PC-3 (cell line): ENCODE results near the gene KIAA1328. TPM values are rescaled to one million over a fixed set of nuclear protein-coding genes. Genes with fewer than 3 reads are reported as not detected.
A peak's percentile ranks its signal among the peaks of the same experiment; 100 is the strongest.

ENCODE experiments used
- ATAC-seq: fragments of 200-7000 bp; cut with Tn5 transposase; 2 replicates; pipeline ENCODE4 v1.9.1; 2020; ENCODE audit warnings: mild to moderate bottlenecking, moderate library complexity
- BruUV-seq: library from RNA; stranded (reverse); fragments of 400-500 nt; replicated peaks from 2 replicates; lab custom pipeline; 2021; lab: Mats Ljungman, UMichigan
- CTCF ChIA-PET: fragments of 300-600 bp; sonication (Branson Sonifier 250); formaldehyde crosslinking; loops from one replicate; lab custom pipeline; 2022; ENCODE audit warnings: antibody characterized with exemption; lab: Charles Lee
- POLR2A ChIA-PET: fragments of 300-600 bp; sonication (Branson Sonifier 250); formaldehyde crosslinking; loops from one replicate; lab custom pipeline; 2022; ENCODE audit warnings: antibody characterized with exemption; ENCODE audit not compliant: unreplicated experiment; lab: Charles Lee
- DNase-seq: peaks from one replicate; pipeline ENCODE4 v3.0.0-alpha.2; 2015
- H2AFZ ChIP-seq: fragments of 300-600 bp; sonication (generic); 2 replicates; pipeline ENCODE4 v1.6.0; 2016; ENCODE audit warnings: antibody characterized with exemption, low read length
- H3F3A ChIP-seq: fragments of 300-600 bp; sonication (generic); one replicate; pipeline ENCODE4 v1.6.0; 2017; ENCODE audit warnings: antibody characterized with exemption, low read length, control low read depth, mild to moderate bottlenecking; ENCODE audit not compliant: unreplicated experiment
- H3K27ac ChIP-seq: fragments of 300-600 bp; sonication (generic); 2 replicates; pipeline ENCODE4 v1.5.1; 2016; ENCODE audit warnings: mild to moderate bottlenecking, low read length
- H3K27me3 ChIP-seq: fragments of 300-600 bp; sonication (generic); 2 replicates; pipeline ENCODE4 v1.6.1; 2016; ENCODE audit warnings: low read length, mixed read lengths
- H3K36me3 ChIP-seq: fragments of 300-600 bp; sonication (generic); 2 replicates; pipeline ENCODE4 v1.6.1; 2016; ENCODE audit warnings: low read depth, mixed run types, low read length, mixed read lengths
- H3K4me1 ChIP-seq: fragments of 300-600 bp; sonication (generic); 2 replicates; pipeline ENCODE4 v1.5.1; 2016; ENCODE audit warnings: low read length; ENCODE audit not compliant: insufficient read depth
- H3K4me2 ChIP-seq: fragments of 300-600 bp; sonication (generic); 2 replicates; pipeline ENCODE4 v1.6.0; 2016; ENCODE audit warnings: low read length
- H3K4me3 ChIP-seq: fragments of 300-600 bp; sonication (generic); 2 replicates; pipeline ENCODE4 v1.5.1; 2016; ENCODE audit warnings: mild to moderate bottlenecking, low read length, mixed read lengths
- H3K79me2 ChIP-seq: fragments of 300-600 bp; sonication (generic); 2 replicates; pipeline ENCODE4 v1.6.1; 2017; ENCODE audit warnings: low read length, mixed read lengths
- H3K9ac ChIP-seq: fragments of 300-600 bp; sonication (generic); 2 replicates; pipeline ENCODE4 v1.6.0; 2016; ENCODE audit warnings: mild to moderate bottlenecking, low read length
- H3K9me2 ChIP-seq: fragments of 300-600 bp; sonication (generic); replicated peaks from 2 replicates; pipeline ENCODE4 v1.6.1; 2016; ENCODE audit warnings: mixed run types, low read length, mixed read lengths
- H3K9me3 ChIP-seq: fragments of 300-600 bp; sonication (generic); 2 replicates; pipeline ENCODE4 v1.6.1; 2016; ENCODE audit warnings: low read length, mixed read lengths
- H4K20me1 ChIP-seq: fragments of 300-600 bp; sonication (generic); 2 replicates; pipeline ENCODE4 v1.6.1; 2016; ENCODE audit warnings: low read length, mixed read lengths
- CTCF ChIP-seq: fragments of 300-600 bp; sonication (generic); conservative IDR thresholded peaks from 2 replicates; pipeline ENCODE4 v1.5.1; 2017; ENCODE audit warnings: antibody characterized with exemption, low read depth, mild to moderate bottlenecking, low read length
- EZH2 ChIP-seq: fragments of 300-600 bp; sonication (generic); IDR thresholded peaks from one replicate; pipeline ENCODE4 v1.6.1; 2017; ENCODE audit warnings: antibody characterized with exemption, mild to moderate bottlenecking, low read length; ENCODE audit not compliant: unreplicated experiment
- EZH2phosphoT487 ChIP-seq: fragments of 300-600 bp; sonication (generic); IDR thresholded peaks from 2 replicates; pipeline ENCODE4 v1.6.1; 2018; ENCODE audit warnings: mild to moderate bottlenecking, antibody characterized with exemption, low read length, borderline replicate concordance
- intact Hi-C: fragments of 100-400 bp; cut with micrococcal nuclease; formaldehyde crosslinking; loops from 2 replicates; pipeline ENCODE4 v1.9.0; 2023
- total RNA-seq: library from RNA; depleted of rRNA; stranded (reverse); fragments of >200 nt; gene quantifications from 2 replicates; pipeline ENCODE4 v1.2.3, GENCODE V29; 2014

The KIAA1328 gene
- total RNA-seq, 1 experiment from 2014 or later, result 4.4 TPM

- Histone ChIP-seq H3K27ac (no peak overlapping the region), H3K27me3 (no peaks in the 10 kb centered on the region), H4K20me1 (no peaks in the 10 kb centered on the region), H3K4me1 (no peaks in the 10 kb centered on the region), H3K79me2 (no peaks in the 10 kb centered on the region), H3K4me3 (no peak overlapping the region), H3K36me3 (no peaks in the 10 kb centered on the region), H3K9me2 (no peaks in the 10 kb centered on the region), H3K9me3 (no peaks in the 10 kb centered on the region), H3K9ac (no peak overlapping the region), H3K4me2 (no peak overlapping the region), H3F3A (no peaks in the 10 kb centered on the region), H2AFZ (no peak overlapping the region)
- no TSS peak for BruUV-seq
- DNase-seq (no peak), ATAC-seq (no peak)
- TF ChIP-seq CTCF (no peak), EZH2phosphoT487 (no peak), EZH2 (no peak)
- ChIA-PET CTCF (no interaction called here), POLR2A (no interaction called here)
- intact Hi-C loops, result no loop called here
Measured at GRCh38 chr18:36808681-36809080, 20.2 kb upstream of the KIAA1328 start.

- intact Hi-C loops, result no loop called here
- Histone ChIP-seq H3K79me2 (no peaks in the 10 kb centered on the region), H3F3A (no peaks in the 10 kb centered on the region), H3K9me2 (no peaks in the 10 kb centered on the region), H3K9ac (no peak overlapping the region), H4K20me1 (no peaks in the 10 kb centered on the region), H2AFZ (no peak overlapping the region), H3K4me3 (no peak overlapping the region), H3K4me1 (no peaks in the 10 kb centered on the region), H3K9me3 (no peaks in the 10 kb centered on the region), H3K27ac (no peak overlapping the region), H3K4me2 (no peak overlapping the region), H3K27me3 (no peaks in the 10 kb centered on the region), H3K36me3 (no peaks in the 10 kb centered on the region)
- CTCF ChIA-PET, result no interaction called here
- DNase-seq, result peak; percentile 59
- TF ChIP-seq CTCF (peak; percentile 64), EZH2 (no peak), EZH2phosphoT487 (no peak)
- no TSS peak for BruUV-seq
- POLR2A ChIA-PET, result no interaction called here
- ATAC-seq, result peak; percentile 94
Measured at GRCh38 chr18:36809590-36810381, 19.1 kb upstream of the KIAA1328 start.

DNA sequence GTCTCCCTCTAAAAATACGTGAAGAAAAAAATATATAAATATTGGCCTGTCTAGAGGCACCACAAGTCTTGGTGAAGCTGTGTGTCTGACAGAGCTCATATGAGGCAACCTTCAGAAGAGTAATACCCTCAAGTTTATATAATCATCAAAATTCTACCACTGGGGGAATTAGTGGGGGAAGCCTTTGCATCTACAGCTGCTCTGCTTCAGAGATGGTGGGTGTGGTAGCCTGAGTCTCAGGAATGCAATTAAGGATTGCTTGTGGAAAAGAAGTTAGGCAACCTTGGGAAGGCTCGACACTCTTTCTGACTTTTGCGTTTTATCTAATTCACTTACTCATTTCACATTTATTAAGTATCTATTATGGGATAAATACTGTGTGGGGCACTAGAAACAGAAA, 17.5 kb upstream of the KIAA1328 start:
- no peak overlapping the region for H3K4me3 ChIP-seq
- no peak overlapping the region for H3K4me2 ChIP-seq
- ChIA-PET POLR2A (no interaction called here), CTCF (no interaction called here)
- no peak overlapping the region for H3K27ac ChIP-seq
- intact Hi-C loops, result no loop called here
- no peaks in the 10 kb centered on the region for H3K4me1 ChIP-seq
- H3K79me2 ChIP-seq, result no peaks in the 10 kb centered on the region
- no peaks in the 10 kb centered on the region for H3K9me3 ChIP-seq
- no peak for ATAC-seq
- no TSS peak for BruUV-seq
- TF ChIP-seq EZH2phosphoT487 (no peak), CTCF (no peak), EZH2 (no peak)
- no peaks in the 10 kb centered on the region for H3F3A ChIP-seq
- H3K27me3 ChIP-seq, result no peaks in the 10 kb centered on the region
- H4K20me1 ChIP-seq, result no peaks in the 10 kb centered on the region
- no peak for DNase-seq
- no peak overlapping the region for H3K9ac ChIP-seq
- no peaks in the 10 kb centered on the region for H3K36me3 ChIP-seq
- H2AFZ ChIP-seq, result no peak overlapping the region
- H3K9me2 ChIP-seq, result no peaks in the 10 kb centered on the region
